GM12875 (cell line): ENCODE measurements around the gene UBE2D3.

ENCODE experiments used
- H3K4me3 ChIP-seq: one replicate; pipeline ENCODE4 v1.5.1; 2011; ENCODE audit warnings: low read depth, low read length, control low read depth
- CTCF ChIP-seq: IDR thresholded peaks from 2 replicates; pipeline ENCODE4 v1.5.1; 2011; ENCODE audit warnings: low read depth, mild to moderate bottlenecking, control low read depth, inconsistent platforms, low read length, moderate library complexity, borderline replicate concordance; ENCODE audit not compliant: insufficient read depth

Gene UBE2D3

GRCh38 chr4:102828497-102828808 is 1.1 kb upstream of the UBE2D3 start:
- TF ChIP-seq CTCF: no peak
- peak overlapping the region; percentile 38 for H3K4me3 ChIP-seq

DNA sequence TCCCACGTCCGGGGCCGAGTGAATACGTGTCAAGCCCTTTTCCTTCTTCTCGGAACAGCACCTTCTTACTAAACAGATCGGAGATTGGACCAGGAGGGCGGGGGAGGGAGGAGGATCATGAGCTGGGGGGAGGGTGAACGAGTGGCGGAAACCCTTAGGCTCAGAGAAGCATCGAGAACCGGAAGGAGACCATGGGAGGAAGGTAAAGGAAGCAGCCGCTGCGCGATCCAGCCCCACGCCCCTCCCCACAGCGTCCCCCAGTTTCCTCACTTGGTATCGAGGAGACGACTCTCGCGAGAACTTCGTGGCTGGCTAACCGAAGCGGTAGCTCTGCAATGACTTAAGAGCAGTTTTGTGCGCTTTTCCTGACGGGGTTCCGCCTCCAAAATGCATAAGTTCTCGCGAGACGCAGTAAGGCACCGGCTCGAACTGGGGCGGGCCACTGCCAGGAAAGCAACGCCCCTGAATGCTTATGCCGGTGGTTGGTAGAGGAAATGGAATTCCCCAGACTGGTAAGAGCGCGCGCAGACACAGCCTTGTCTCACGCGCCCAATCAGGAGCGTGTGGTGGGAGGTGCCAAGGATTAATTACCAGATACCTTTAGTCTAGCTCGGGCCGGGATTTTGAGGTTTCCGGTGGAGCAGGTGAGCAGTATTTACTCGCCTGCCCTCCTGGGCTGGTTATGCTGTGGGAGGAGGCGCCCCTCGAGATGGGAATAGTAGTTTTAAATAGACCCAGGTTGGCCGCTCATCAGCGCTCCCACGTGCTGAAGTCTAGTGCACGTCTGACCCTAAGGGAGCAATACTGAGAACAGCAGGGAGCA is 534 bp upstream of the UBE2D3 start:
- H3K4me3 ChIP-seq: peak overlapping the region; percentile 100
- TF ChIP-seq CTCF: no peak

DNA sequence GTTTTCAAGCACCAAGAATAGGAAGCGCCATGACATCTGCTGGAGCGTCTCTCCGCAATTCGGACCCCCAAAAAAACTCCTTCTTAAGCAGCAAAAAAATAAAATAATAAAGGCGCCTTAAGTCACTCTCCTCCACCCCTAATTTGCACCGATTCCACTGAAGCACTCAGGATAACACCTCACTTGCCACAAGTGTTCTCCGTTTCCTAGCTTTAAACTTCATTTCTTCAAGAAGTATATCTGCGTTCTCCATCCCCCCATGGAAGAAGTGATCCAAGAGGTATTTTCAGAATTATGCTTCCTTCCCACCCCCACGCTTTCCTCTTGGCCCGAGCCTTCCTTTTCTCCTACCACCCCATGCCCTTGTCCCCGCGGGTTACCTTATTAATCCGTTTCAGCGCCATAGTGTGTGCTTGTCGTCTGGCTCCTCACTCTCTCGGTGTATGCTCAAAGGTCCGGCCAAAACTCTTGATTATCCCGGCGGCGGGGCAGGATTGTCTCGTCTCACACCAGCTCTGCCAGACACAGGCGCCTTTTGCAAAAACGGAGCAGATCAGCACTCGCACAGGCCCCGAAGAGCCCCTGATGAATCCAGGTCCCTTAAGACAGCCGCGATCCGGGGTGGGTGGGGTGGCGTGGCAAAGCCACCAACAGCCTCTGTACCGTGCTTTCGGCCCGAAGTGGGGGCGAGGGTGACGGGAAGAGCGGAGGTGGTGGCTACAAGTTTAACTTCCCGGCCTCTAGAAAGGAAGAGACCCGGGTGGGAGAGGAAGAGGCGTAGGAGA is 1.1 kb downstream of the UBE2D3 start:
- peak overlapping the region; percentile 100 for H3K4me3 ChIP-seq
- no peak for TF ChIP-seq CTCF

GRCh38 chr4:102825261-102826091 is 1.9 kb downstream of the UBE2D3 start:
- H3K4me3 ChIP-seq: peak overlapping the region; percentile 100
- TF ChIP-seq CTCF: no peak

DNA sequence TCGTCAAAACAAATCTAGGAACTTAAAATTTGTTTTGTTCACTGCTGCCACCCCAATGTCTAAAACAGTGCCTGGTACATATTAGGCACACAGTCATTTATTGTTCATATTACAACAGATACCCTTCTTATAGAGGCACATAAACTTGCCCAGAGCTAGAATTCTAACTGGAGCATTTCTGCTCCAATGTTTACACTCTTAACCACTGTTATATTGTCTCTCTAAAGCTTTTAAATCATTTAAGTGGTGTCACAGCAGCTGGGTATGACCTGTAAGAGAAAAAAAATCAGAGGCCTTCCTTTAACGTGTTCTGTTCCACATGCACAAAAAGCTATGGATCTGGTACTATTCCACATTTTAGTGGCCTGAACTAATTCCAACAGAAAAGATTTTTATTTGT is 3.0 kb downstream of the UBE2D3 start:
- TF ChIP-seq CTCF: no peak
- peak overlapping the region; percentile 100 for H3K4me3 ChIP-seq

DNA sequence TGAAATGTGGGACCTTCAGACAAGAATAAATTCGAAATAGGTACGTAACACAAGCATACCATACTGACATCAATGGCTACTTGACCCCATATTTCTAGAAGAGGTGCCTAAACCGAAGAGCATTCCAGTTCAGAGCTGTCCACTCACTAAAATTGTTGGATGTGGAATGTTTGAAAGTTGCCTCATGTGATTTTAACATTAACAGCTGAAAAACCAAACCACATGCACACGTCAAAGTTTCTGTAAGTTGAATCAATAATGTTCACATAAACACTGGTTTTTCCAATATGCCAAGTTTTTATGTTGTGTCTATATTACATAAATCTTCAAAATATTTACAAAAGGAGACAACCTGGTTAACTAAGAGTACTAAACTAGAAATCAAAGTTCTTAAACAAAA is 3.5 kb downstream of the UBE2D3 start:
- no peak overlapping the region for H3K4me3 ChIP-seq
- no peak for TF ChIP-seq CTCF

- no peak for TF ChIP-seq CTCF
- no peak overlapping the region for H3K4me3 ChIP-seq
These were observed 3.9 kb downstream of the UBE2D3 start for GRCh38 chr4:102823464-102823863.
